GM12874 (cell line): ENCODE results near the gene GALM.

Experiments
- TF ChIP-seq, protein P1 (sequence below): IDR thresholded peaks from 2 replicates; pipeline ENCODE4 v1.5.1; 2011; ENCODE audit warnings: low read depth, mild to moderate bottlenecking, control low read depth, low read length, moderate library complexity; ENCODE audit not compliant: insufficient read depth

Gene GALM

DNA sequence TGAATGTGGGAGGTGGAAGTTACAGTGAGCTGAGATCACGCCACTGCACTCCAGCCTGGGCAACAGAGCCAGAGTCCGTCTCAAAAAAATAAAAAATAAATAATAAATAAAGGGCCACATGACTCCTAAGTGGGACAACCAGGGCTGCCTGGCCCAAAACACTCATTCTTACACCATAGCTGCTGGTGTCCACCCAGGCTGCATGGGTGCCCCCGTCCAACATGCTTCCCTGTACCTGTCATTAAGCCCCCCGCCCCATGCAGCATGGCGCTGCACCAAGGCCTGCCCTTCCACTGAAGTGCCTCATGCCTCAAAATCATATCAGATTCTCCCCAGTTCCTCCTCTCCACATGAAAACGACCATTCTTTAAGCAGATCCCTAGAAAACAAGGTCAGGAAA is 10.8 kb downstream of the GALM start:
- TF ChIP-seq, protein P1, sequence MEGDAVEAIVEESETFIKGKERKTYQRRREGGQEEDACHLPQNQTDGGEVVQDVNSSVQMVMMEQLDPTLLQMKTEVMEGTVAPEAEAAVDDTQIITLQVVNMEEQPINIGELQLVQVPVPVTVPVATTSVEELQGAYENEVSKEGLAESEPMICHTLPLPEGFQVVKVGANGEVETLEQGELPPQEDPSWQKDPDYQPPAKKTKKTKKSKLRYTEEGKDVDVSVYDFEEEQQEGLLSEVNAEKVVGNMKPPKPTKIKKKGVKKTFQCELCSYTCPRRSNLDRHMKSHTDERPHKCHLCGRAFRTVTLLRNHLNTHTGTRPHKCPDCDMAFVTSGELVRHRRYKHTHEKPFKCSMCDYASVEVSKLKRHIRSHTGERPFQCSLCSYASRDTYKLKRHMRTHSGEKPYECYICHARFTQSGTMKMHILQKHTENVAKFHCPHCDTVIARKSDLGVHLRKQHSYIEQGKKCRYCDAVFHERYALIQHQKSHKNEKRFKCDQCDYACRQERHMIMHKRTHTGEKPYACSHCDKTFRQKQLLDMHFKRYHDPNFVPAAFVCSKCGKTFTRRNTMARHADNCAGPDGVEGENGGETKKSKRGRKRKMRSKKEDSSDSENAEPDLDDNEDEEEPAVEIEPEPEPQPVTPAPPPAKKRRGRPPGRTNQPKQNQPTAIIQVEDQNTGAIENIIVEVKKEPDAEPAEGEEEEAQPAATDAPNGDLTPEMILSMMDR, result no peak

DNA sequence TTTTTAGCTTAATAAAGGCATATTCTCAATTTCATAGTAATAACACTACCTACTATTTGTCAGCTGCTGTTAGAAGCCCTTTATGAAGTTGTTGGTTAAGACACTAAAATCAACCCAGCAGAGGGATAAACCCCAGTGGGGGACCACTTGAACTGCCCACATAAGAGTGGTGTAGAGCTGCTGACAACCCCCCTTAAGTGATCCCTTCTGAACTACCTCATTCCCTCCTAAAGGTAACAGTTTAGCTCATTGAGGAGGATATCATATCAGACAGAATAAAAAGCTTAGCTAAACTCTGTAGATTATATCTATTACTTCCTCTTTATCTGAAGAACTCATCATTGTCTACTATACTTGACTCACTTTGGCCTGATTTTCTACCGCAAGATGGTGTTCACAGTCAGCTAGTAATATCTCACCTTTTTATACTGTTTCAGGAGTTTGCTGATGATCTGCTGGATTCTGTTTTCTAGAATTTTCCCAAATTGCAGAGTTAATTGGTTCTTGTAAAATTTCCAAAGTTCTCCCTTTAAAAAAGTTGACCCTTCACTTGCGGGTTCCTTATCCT is 16.2 kb downstream of the GALM start:
- TF ChIP-seq, protein P1, result no peak

- TF ChIP-seq, protein P1, result no peak
Measured at GRCh38 chr2:38683766-38684165, 17.9 kb downstream of the GALM start.

- TF ChIP-seq, protein P1, result no peak
Measured at GRCh38 chr2:38685116-38685735, 19.3 kb downstream of the GALM start.

DNA sequence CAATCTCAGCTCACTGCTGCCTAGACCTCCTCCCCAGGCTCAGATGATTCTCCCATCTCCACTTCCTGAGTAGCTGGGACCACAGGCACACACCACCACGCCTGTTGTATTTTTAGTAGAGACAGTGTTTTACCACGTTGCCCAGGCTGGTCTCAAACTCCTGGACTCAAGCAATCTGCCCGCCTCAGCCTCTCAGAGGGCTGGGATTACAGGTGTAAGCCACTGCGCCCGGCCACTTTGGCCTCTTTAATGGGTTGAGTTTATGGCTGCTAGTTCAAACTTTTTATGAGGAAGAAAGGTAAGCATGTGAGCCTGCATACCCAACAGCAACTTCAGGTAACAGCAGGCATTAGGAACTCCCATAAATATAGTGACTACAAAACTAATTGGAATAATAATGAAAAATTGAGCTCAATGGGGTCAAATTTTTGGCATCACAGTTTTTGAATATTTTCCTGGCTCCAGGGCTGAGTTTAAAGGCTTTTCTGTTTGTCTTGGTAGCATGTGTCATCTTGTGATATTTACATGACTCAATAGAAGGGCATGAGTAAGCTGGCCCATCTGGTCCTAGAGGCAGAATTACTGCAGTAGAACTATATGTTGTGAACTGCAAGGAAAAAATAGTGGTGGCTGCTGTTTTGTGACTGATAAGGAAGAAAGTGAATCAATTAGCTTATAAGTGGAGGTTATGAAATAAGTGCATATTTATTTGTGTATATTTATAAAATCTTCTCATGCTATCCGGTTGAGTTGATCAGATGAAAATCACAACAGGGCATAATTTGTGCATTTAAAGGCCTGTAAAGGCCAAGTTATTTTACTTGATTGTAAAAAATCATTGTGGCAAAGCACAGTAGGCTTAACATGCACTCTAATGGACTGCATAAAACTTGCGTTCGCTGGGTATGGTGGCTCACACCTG is 24.8 kb downstream of the GALM start:
- TF ChIP-seq, protein P1, result no peak

DNA sequence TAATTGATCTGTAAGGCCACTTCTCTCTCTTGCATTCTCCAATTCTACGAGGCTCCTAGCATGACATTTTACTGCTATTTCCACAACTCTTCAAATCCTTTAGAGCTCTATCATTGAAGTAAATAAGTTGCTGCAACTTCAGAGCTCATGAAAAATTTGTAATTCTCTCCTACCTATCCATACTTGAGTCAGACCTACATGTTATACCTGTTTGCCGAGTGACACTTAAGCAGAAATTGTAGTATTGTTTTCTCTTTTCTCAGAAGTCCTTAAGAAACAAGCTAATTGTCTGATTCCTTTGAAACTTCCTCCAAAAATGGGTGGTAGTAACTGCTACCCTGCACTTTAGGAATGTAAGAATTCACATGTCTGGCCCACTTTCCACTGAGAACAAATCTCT is 26.1 kb downstream of the GALM start:
- TF ChIP-seq, protein P1, result no peak

GRCh38 chr2:38692636-38693318 is 26.9 kb downstream of the GALM start:
- TF ChIP-seq, protein P1, result no peak
